AG10803 (cell line): Measurements from ENCODE around the gene EZR.

Source experiments
- DNase-seq: peaks from one replicate; pipeline ENCODE4 v3.0.0; 2010; ENCODE audit warnings: low read depth
- H3K4me3 ChIP-seq: 2 replicates; pipeline ENCODE4 v1.5.1; 2011; ENCODE audit warnings: mild to moderate bottlenecking, low read length, control low read depth
- TF ChIP-seq, protein P1 (sequence below): conservative IDR thresholded peaks from 2 replicates; pipeline ENCODE4 v1.5.1; 2011; ENCODE audit warnings: mild to moderate bottlenecking, low read length, control low read depth, inconsistent platforms

Gene EZR

DNA sequence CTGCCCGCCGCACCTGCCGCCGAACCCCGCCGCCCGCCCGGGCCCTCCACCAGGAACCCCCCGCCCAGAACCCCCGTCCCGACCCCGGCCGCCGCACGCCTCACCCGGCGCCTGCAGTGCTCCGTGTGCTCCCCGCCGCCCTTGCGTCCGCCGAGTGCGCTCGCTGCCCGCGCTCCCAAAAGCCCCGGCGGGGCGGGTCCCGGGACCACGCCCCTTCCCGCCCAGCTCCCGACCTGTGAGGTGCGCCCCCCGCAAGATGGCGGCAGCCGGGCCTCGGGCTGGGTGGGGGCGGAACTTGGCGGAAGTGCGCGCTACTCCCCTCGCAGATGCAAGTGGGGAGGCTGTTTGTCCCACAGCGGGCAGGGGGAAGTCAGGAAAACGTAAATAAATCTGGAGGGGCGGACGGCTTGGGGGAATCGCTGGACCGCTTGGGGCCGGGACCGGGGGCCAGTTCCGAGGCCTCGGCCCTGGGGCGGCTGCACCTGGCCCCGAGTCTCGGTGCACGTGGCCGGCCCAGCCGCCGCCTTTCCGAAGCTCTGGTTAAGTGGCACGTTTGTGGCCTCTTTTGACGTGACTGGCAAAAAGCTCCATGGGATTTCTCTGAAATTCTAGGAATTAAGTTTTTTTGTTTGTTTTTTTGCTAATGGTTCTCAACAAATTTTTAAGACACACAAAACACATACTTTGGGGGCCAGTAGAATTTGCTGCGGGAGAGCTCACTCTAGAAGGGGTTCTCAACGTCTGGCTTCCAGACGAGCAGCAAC, at the start of gene EZR:
Gene EZR, minus strand, starts transcription at position 156 of the 764 bp plus-strand sequence. CDS start 1,275 bp downstream, outside the sequence.
- peak within 1 kb of the TSS; percentile 87 for H3K4me3 ChIP-seq
- peak; percentile 68 for DNase-seq
- TF ChIP-seq, protein P1, sequence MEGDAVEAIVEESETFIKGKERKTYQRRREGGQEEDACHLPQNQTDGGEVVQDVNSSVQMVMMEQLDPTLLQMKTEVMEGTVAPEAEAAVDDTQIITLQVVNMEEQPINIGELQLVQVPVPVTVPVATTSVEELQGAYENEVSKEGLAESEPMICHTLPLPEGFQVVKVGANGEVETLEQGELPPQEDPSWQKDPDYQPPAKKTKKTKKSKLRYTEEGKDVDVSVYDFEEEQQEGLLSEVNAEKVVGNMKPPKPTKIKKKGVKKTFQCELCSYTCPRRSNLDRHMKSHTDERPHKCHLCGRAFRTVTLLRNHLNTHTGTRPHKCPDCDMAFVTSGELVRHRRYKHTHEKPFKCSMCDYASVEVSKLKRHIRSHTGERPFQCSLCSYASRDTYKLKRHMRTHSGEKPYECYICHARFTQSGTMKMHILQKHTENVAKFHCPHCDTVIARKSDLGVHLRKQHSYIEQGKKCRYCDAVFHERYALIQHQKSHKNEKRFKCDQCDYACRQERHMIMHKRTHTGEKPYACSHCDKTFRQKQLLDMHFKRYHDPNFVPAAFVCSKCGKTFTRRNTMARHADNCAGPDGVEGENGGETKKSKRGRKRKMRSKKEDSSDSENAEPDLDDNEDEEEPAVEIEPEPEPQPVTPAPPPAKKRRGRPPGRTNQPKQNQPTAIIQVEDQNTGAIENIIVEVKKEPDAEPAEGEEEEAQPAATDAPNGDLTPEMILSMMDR, result no peak

DNA sequence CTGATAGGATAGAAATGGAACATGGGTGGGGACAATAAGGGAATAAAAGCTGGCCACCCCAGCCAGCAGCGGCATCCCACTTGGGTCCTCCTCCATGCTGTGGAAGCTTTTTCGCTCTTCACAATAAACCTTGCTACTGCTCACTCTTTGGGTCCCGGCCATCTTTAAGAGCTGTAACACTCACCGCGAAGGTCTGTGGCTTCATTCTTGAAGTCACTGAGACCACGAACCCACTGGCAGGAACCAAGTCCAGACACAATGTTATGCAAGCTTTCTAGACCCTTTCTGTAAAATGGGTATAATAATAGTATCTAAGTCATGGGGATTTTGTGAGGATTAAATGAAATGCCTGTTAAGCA, 48.9 kb upstream of the EZR start:
- DNase-seq, result no peak
- H3K4me3 ChIP-seq, result no peak overlapping the region
- TF ChIP-seq, protein P1, result no peak

DNA sequence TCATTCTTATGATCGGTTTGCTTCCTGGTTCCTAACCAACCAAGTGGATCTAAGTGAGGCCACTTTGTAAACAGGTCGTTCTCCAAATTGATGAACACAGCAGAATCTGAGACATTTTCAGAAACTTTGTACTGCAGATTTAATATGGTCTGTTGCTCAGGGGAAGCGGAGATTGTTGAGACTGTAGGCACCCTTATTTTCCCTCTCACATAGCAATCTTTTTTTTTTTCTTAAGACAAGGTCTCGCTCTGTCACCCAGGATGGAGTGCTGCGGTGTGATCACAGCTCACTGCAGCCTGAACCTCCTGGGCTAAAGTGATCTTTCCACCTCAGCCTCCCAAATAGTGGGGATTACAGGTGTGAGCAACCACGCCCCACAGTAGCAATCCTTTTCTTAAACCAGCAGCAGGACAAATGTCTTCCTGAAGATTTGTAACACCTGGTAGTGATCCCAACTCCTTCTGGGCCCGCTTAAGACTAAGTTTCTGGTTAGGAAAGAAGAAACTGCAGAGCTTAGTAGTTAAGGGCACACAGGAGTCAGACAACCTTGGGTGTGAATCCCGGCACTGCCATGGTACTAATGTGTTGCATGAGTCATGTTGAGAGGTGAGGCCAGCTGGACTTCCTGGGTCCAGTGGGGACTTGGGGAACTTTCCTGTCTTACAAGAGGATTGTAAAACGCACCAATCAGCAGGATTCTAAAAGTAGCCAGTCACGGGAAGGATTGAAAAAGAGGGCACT, 48.4 kb upstream of the EZR start:
- TF ChIP-seq, protein P1, result no peak
- no peak for DNase-seq

DNA sequence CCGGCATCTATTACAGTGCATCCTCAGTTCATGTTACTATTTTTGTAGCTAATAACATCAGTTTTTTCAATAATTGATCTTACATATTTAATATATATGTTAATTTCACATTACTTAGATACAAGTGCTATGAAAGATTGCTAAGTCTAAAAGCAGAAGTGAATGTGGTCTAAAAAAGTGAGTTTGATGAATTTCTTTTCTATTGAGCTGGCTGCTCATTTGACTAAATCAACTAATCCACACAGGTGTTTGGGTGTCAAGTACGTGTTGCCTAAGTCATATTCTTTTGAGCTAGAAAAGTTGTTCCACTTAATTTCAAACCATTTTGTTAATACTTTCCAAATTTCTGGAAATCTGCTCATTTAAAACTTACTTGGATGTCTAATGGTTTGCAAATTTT, 46.6 kb upstream of the EZR start:
- DNase-seq, result no peak
- no peak overlapping the region for H3K4me3 ChIP-seq
- TF ChIP-seq, protein P1, result no peak

More for the DNA sequence above, 48.4 kb upstream of the EZR start:
- no peak overlapping the region for H3K4me3 ChIP-seq

DNA sequence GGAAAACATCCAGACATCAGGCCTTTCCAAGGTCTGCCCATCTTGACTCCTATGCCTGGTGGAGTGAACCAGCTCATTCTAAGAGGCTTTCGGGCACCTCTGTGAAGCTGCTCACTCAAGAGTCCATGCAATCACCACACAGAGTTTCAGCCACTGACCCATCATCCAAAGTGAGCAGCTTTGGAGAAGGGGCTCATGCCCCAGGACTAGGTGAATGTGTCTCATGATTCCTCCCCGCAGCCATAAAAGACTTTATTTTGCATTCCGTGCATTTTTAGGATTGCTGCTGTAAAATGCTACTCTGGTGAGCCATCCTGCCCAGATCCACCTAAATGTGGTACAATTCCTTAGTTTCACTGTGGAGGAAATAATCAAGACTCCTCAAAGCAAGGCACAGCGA, 44.5 kb upstream of the EZR start:
- TF ChIP-seq, protein P1, result no peak
- DNase-seq, result peak; percentile 79
- no peak overlapping the region for H3K4me3 ChIP-seq

DNA sequence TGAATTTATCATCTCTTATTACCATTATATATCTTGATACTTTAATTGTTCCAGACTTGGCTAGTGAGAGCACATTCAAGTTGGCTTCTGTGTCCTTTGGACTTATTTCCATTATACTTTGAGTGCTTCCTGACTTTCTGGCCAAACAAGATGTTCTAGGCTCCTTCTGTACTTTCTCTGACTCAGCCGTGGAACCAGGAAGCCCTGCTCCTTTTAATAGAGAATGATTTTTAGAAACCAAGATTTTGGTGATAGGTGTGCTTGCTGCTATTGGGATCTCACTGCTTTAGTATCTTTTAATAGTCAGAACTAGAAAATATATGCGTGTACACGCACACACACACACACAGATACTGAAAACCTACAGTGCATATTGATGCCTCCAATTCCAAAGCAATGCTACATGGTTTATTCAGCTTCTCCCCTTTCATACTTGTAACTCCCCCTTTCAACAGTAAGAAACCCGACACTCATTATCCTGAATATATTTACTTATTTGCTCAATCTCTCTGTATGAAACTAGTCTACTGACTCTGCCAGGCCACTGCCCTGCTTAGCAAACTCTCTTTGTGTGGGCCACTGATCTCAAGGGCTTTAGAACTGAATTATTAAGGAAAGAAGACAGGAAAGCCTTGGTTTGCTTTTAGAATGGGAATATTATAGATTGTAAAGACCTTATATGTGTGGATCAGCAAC, 42.7 kb upstream of the EZR start:
- TF ChIP-seq, protein P1, result no peak
- DNase-seq, result no peak
- no peak overlapping the region for H3K4me3 ChIP-seq
